PC-9 (cell line): ENCODE measurements around the gene TAL1.

Experiments
- CTCF ChIP-seq: fragments of 200-600 bp; sonication (generic); conservative IDR thresholded peaks from 2 replicates; pipeline ENCODE4 v1.6.1; 2017; ENCODE audit warnings: mixed run types, antibody characterized with exemption, mild to moderate bottlenecking, moderate library complexity
- EZH2 ChIP-seq: fragments of 200-600 bp; sonication (generic); IDR thresholded peaks from 2 replicates; pipeline ENCODE4 v1.8.0; 2017; ENCODE audit warnings: antibody characterized with exemption, low read depth

- TF ChIP-seq CTCF (no peak), EZH2 (no peak)
Measured at GRCh38 chr1:47189844-47190508, 42.0 kb downstream of the TAL1 start, which contains the start of gene PDZK1IP1.
